Esophagus muscularis mucosa (tissue), 4 donors: Measurements from ENCODE around the gene GSG1L. TPM values are rescaled to one million over a fixed set of nuclear protein-coding genes. Genes with fewer than 3 reads are reported as not detected.
"Not testable (repeated sequence)": the region's sequence is repeated elsewhere in the genome, so short reads cannot be mapped to it uniquely, and the experiment has no call there.

ENCODE experiments used
- DNase-seq: peaks from one replicate; pipeline ENCODE4 v3.0.0-alpha.2; 2017; ENCODE audit errors: extremely low spot score
- H3K27ac ChIP-seq, 4 donors: fragments of 200-600 bp; sonication (generic); replicated peaks in 1 of 4; 1 replicate in 3 of 4; 2 replicates in 1 of 4; pipeline ENCODE4 v1.5.1; 2016 to 2019; ENCODE audit warnings: mild to moderate bottlenecking in 1 of 4
- H3K27me3 ChIP-seq, 4 donors: fragments of 200-600 bp; sonication (generic); one replicate each; pipeline versions ENCODE4 v1.5.1 to v1.6.0; 2016 to 2019
- H3K36me3 ChIP-seq, 4 donors: fragments of 200-600 bp; sonication (generic); one replicate each; pipeline ENCODE4 v1.5.1; 2016 to 2019
- H3K4me1 ChIP-seq, 4 donors: fragments of 200-600 bp; sonication (generic); one replicate each; pipeline ENCODE4 v1.5.1; 2016 to 2019
- H3K4me3 ChIP-seq, 4 donors: fragments of 200-600 bp; sonication (generic); 1 replicate in 2 of 4; 2 replicates in 2 of 4; pipeline ENCODE4 v1.5.1; 2016 to 2019; ENCODE audit warnings: mild to moderate bottlenecking in 4 of 4, moderate library complexity in 1 of 4
- H3K9me3 ChIP-seq, 4 donors: fragments of 200-600 bp; sonication (generic); 1 replicate in 3 of 4; 2 replicates in 1 of 4; pipeline ENCODE4 v1.5.1; 2016 to 2019
- CTCF ChIP-seq, 3 experiments: fragments of 200-600 bp in 2 of 3; fragments of 450-650 bp in 1 of 3; sonication (generic) in 2 of 3; IDR thresholded peaks; one replicate each; pipeline ENCODE4 v1.5.1; 2017 to 2019; ENCODE audit warnings: antibody characterized with exemption in 3 of 3, mild to moderate bottlenecking in 2 of 3, moderate library complexity in 1 of 3
- EP300 ChIP-seq: sonication (generic); formaldehyde crosslinking; IDR thresholded peaks from one replicate; pipeline ENCODE4 v1.6.1; 2017; ENCODE audit warnings: antibody characterized with exemption
- POLR2A ChIP-seq: fragments of 450-650 bp; IDR thresholded peaks from one replicate; pipeline ENCODE4 v1.6.1; 2017; ENCODE audit warnings: antibody characterized with exemption, moderate library complexity, mild to moderate bottlenecking, low read depth
- POLR2AphosphoS5 ChIP-seq, 2 donors: sonication (generic); formaldehyde crosslinking; IDR thresholded peaks; one replicate each; pipeline ENCODE4 v1.6.1; 2017; ENCODE audit warnings: antibody characterized with exemption in 2 of 2
- WGBS: methylation state at CpG from one replicate; pipeline ENCODE4 v1.1.5; 2018; 5-methylcytosine and 5-hydroxymethylcytosine counted together
- intact Hi-C: fragments of 100-400 bp; cut with DNase I; formaldehyde crosslinking; loops from one replicate; pipeline ENCODE4 v1.15.1; 2023
- total RNA-seq, 4 donors: library from RNA; depleted of rRNA; stranded (reverse); fragments of >200 nt; gene quantifications; one replicate each; pipeline versions ENCODE4 v1.1.0 to v1.2.1, GENCODE V29; 2016

GSG1L gene
- total RNA-seq, 4 donors from 2014 or later: 0.19 to 0.83 TPM; not detected in 2

GRCh38 chr16:27983244-27983643, 80.3 kb downstream of the GSG1L start:
- no peaks in the 10 kb centered on the region for H3K9me3 ChIP-seq
- peaks cover 0 to 18% (median 7%) of the 10 kb centered on the region in 4 donors for H3K4me1 ChIP-seq
- no peak for TF ChIP-seq EP300
- TF ChIP-seq POLR2AphosphoS5 (IDR thresholded peaks at IDR 0.05): no peak
- no peak for TF ChIP-seq CTCF (IDR thresholded peaks at IDR 0.05)
- TF ChIP-seq POLR2A: no peak
- no peak overlapping the region for H3K27ac ChIP-seq
- intact Hi-C loops: no loop called here
- H3K36me3 ChIP-seq: no peaks in the 10 kb centered on the region
- H3K4me3 ChIP-seq: no peak overlapping the region
- WGBS: 78% methylated on average over 2 of the region's 2 CpGs
- peaks cover 0 to 4% (median 0%) of the 10 kb centered on the region in 4 donors for H3K27me3 ChIP-seq
- DNase-seq: no peak

GRCh38 chr16:27982184-27982583, 81.3 kb downstream of the GSG1L start:
- TF ChIP-seq EP300: no peak
- TF ChIP-seq CTCF (IDR thresholded peaks at IDR 0.05): no peak
- no peak for TF ChIP-seq POLR2A
- no peak for TF ChIP-seq POLR2AphosphoS5 (IDR thresholded peaks at IDR 0.05)
- no peak overlapping the region for H3K4me3 ChIP-seq
- peaks cover 0 to 25% (median 15%) of the 10 kb centered on the region in 4 donors for H3K4me1 ChIP-seq
- no peaks in the 10 kb centered on the region for H3K9me3 ChIP-seq
- intact Hi-C loops: no loop called here
- H3K27ac ChIP-seq: no peak overlapping the region
- no peak for DNase-seq
- no peaks in the 10 kb centered on the region for H3K36me3 ChIP-seq
- peaks cover 0 to 4% (median 0%) of the 10 kb centered on the region in 4 donors for H3K27me3 ChIP-seq
- WGBS: 93% methylated on average over 5 of the region's 5 CpGs

GRCh38 chr16:27980919-27981700, 82.4 kb downstream of the GSG1L start:
- no peak overlapping the region for H3K27ac ChIP-seq
- peaks cover 0 to 25% (median 15%) of the 10 kb centered on the region in 4 donors for H3K4me1 ChIP-seq
- no peak overlapping the region for H3K4me3 ChIP-seq
- TF ChIP-seq EP300 (no peak), CTCF (IDR thresholded peaks at IDR 0.05) (no peak), POLR2A (no peak), POLR2AphosphoS5 (IDR thresholded peaks at IDR 0.05) (no peak)
- no peaks in the 10 kb centered on the region for H3K9me3 ChIP-seq
- H3K36me3 ChIP-seq: no peaks in the 10 kb centered on the region
- intact Hi-C loops: no loop called here
- no peak for DNase-seq
- peaks cover 0 to under 1% (median 0%) of the 10 kb centered on the region in 4 donors for H3K27me3 ChIP-seq
- WGBS: 40% methylated on average over 9 of the region's 9 CpGs

- Histone ChIP-seq H3K27ac (no peak overlapping the region), H3K27me3 (no peaks in the 10 kb centered on the region), H3K9me3 (no peaks in the 10 kb centered on the region), H3K4me1 (peaks cover 0 to 25% (median 15%) of the 10 kb centered on the region in 4 donors), H3K36me3 (no peaks in the 10 kb centered on the region), H3K4me3 (no peak overlapping the region)
- intact Hi-C loops: no loop called here
- 63% methylated on average over 10 of the region's 11 CpGs for WGBS
- DNase-seq: no peak
- TF ChIP-seq CTCF (IDR thresholded peaks at IDR 0.05) (no peak), EP300 (no peak), POLR2AphosphoS5 (IDR thresholded peaks at IDR 0.05) (no peak), POLR2A (no peak)
Observed at GRCh38 chr16:27980076-27980775, 83.3 kb downstream of the GSG1L start.

GRCh38 chr16:27979668-27980067, 83.8 kb downstream of the GSG1L start:
- H3K27ac ChIP-seq, H3K36me3 ChIP-seq, H3K4me3 ChIP-seq, H3K9me3 ChIP-seq, intact Hi-C loops, H3K27me3 ChIP-seq, DNase-seq: not testable (repeated sequence)
- H3K4me1 ChIP-seq: peaks cover 0 to 25% (median 15%) of the 10 kb centered on the region in 4 donors
- WGBS: 62% methylated on average over 3 of the region's 3 CpGs
